Smooth muscle cell (in vitro differentiated cells): ENCODE results near the gene SULT2A1. TPM values are rescaled to one million over a fixed set of nuclear protein-coding genes. Genes with fewer than 3 reads are reported as not detected.

Source experiments
- DNase-seq: peaks from one replicate; lab custom pipeline; 2025; ENCODE audit not compliant: unreplicated experiment; lab: John Stamatoyannopoulos, UW
- H2AFZ ChIP-seq: fragments of 200-600 bp; sonication (generic); 2 replicates; pipeline ENCODE4 v1.6.0; 2016; ENCODE audit warnings: antibody characterized with exemption, low read depth, mild to moderate bottlenecking
- H3F3A ChIP-seq: fragments of 200-600 bp; sonication (generic); 2 replicates; pipeline ENCODE4 v1.6.0; 2017; ENCODE audit warnings: antibody characterized with exemption, low read depth
- H3K27ac ChIP-seq: fragments of 200-600 bp; sonication (generic); 2 replicates; pipeline ENCODE4 v1.5.1; 2016; ENCODE audit warnings: low read depth, mild to moderate bottlenecking
- H3K27me3 ChIP-seq: fragments of 200-600 bp; sonication (generic); 2 replicates; pipeline ENCODE4 v1.6.1; 2016; ENCODE audit warnings: low read depth, mild to moderate bottlenecking
- H3K36me3 ChIP-seq: fragments of 200-600 bp; sonication (generic); 2 replicates; pipeline ENCODE4 v1.5.1; 2016; ENCODE audit warnings: low read depth
- H3K4me1 ChIP-seq: fragments of 200-600 bp; sonication (generic); 2 replicates; pipeline ENCODE4 v1.5.1; 2016; ENCODE audit warnings: low read depth
- H3K4me2 ChIP-seq: fragments of 200-600 bp; sonication (generic); 2 replicates; pipeline ENCODE4 v1.6.0; 2016; ENCODE audit warnings: mild to moderate bottlenecking
- H3K4me3 ChIP-seq: fragments of 200-600 bp; sonication (generic); 2 replicates; pipeline ENCODE4 v1.5.1; 2016; ENCODE audit warnings: mild to moderate bottlenecking
- H3K79me2 ChIP-seq: fragments of 200-600 bp; sonication (generic); 2 replicates; pipeline ENCODE4 v1.6.0; 2016; ENCODE audit warnings: low read depth, mild to moderate bottlenecking
- H3K9ac ChIP-seq: fragments of 200-600 bp; sonication (generic); 2 replicates; pipeline ENCODE4 v1.6.0; 2016; ENCODE audit warnings: low read depth
- H3K9me3 ChIP-seq: fragments of 200-600 bp; sonication (generic); replicated peaks from 2 replicates; pipeline ENCODE4 v1.5.1; 2016; ENCODE audit warnings: low read depth
- H4K20me1 ChIP-seq: fragments of 200-600 bp; sonication (generic); 2 replicates; pipeline ENCODE4 v1.6.0; 2016; ENCODE audit warnings: low read depth
- WGBS: methylation state at CpG from one replicate; pipeline ENCODE4 v1.1.7; 2016; ENCODE audit warnings: low lambda C conversion rate; 5-methylcytosine and 5-hydroxymethylcytosine counted together
- polyA plus RNA-seq: library from polyadenylated mRNA; unstranded; fragments of >200 nt; fragmentation: Nextera tagmentation; extraction: Ambion mirVana; gene quantifications from 2 replicates; pipeline ENCODE4 v1.2.1, GENCODE V29; 2016
- total RNA-seq: library from RNA; depleted of rRNA; stranded (reverse); fragments of >200 nt; gene quantifications from 2 replicates; pipeline ENCODE4 v1.2.3, GENCODE V29; 2014
- TF ChIP-seq, protein P1 (sequence below): fragments of 200-600 bp; sonication (generic); IDR thresholded peaks from 2 replicates; pipeline ENCODE4 v1.5.1; 2017; ENCODE audit warnings: borderline replicate concordance, mild to moderate bottlenecking, antibody characterized with exemption; ENCODE audit not compliant: insufficient read depth, poor library complexity, severe bottlenecking

Gene SULT2A1
- total and polyA plus RNA-seq, 2 experiments from 2014 or later = 0.10 TPM; not detected in 1

DNA sequence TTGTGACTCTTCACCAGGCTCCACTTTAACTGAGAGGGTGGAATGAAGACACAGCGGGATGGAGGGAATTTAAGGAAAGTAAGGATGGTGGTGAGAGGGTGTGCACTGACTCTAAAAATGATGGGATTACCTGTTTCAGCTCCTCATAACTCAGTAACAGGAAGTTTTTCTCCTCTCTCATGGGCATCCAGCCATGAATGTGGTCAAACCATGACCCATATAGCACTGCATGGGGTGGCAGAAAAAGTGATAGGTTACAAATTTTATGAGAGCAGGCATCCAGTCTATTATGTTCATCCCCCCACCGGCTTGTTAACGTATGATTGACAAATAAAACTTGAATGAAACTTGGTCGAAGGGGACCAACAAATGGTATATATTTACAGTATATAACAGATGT is 7.2 kb downstream of the SULT2A1 start:
- no peaks in the 10 kb centered on the region for H3K4me1 ChIP-seq
- H3K9ac ChIP-seq = no peak overlapping the region
- H3K4me2 ChIP-seq = no peak overlapping the region
- no peak overlapping the region for H2AFZ ChIP-seq
- no peaks in the 10 kb centered on the region for H4K20me1 ChIP-seq
- no peaks in the 10 kb centered on the region for H3K79me2 ChIP-seq
- 89% methylated on average over 4 of the region's 4 CpGs for WGBS
- H3K36me3 ChIP-seq = no peaks in the 10 kb centered on the region
- no peaks in the 10 kb centered on the region for H3K27me3 ChIP-seq
- no peak for DNase-seq
- H3K4me3 ChIP-seq = no peak overlapping the region
- TF ChIP-seq, protein P1, sequence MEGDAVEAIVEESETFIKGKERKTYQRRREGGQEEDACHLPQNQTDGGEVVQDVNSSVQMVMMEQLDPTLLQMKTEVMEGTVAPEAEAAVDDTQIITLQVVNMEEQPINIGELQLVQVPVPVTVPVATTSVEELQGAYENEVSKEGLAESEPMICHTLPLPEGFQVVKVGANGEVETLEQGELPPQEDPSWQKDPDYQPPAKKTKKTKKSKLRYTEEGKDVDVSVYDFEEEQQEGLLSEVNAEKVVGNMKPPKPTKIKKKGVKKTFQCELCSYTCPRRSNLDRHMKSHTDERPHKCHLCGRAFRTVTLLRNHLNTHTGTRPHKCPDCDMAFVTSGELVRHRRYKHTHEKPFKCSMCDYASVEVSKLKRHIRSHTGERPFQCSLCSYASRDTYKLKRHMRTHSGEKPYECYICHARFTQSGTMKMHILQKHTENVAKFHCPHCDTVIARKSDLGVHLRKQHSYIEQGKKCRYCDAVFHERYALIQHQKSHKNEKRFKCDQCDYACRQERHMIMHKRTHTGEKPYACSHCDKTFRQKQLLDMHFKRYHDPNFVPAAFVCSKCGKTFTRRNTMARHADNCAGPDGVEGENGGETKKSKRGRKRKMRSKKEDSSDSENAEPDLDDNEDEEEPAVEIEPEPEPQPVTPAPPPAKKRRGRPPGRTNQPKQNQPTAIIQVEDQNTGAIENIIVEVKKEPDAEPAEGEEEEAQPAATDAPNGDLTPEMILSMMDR = no peak
- no peak overlapping the region for H3K27ac ChIP-seq
- H3K9me3 ChIP-seq = no peaks in the 10 kb centered on the region
- no peaks in the 10 kb centered on the region for H3F3A ChIP-seq

DNA sequence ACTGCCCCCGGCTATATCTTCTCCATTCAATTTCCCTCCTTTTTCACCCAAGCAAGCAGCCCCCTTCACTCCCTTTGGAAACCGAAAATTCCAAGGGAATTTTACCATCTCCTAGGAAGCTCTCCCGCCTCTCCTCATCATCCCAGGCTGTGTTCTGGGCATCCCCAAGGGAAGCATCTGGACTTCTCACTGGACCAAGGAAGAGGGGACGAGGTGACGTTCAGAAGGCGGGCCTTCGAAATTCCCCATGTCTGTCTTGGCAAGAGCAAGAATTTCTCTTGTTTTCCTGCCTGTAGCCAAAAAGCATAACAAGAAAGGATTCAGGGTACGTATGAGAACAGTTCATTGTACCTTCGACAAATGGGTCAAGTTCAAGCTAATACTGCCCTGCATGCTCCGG is 20.9 kb downstream of the SULT2A1 start:
- no peaks in the 10 kb centered on the region for H4K20me1 ChIP-seq
- TF ChIP-seq, protein P1 = no peak
- no peaks in the 10 kb centered on the region for H3K79me2 ChIP-seq
- H3K27ac ChIP-seq = no peak overlapping the region
- no peaks in the 10 kb centered on the region for H3K27me3 ChIP-seq
- DNase-seq = no peak
- WGBS = 79% methylated on average over 10 of the region's 10 CpGs
- no peaks in the 10 kb centered on the region for H3F3A ChIP-seq
- H3K9ac ChIP-seq = no peak overlapping the region
- no peak overlapping the region for H2AFZ ChIP-seq
- peaks cover 6% of the 10 kb centered on the region for H3K4me1 ChIP-seq
- H3K9me3 ChIP-seq = no peaks in the 10 kb centered on the region
- no peak overlapping the region for H3K4me2 ChIP-seq
- no peaks in the 10 kb centered on the region for H3K36me3 ChIP-seq
- H3K4me3 ChIP-seq = no peak overlapping the region

DNA sequence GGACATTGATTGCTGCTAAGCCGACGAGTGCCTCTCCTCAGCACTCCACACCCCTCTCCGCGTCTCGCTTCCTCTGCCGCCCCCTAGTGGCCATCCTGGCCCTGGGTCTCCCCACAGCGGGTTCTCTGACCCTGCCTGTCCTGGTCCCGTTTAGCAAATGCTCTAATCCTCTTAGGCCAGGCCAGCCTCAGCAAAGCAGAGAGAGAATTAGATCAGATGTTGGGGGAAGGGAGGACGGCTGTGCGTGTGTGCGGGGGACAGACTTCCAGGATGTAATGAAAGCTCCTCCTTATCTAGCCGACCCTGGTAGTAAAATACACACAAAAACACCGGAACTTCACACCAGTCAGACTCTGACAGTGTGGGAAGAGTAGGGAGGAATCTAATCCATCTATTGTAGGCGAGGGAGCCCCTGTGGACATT is 22.6 kb downstream of the SULT2A1 start:
- no peaks in the 10 kb centered on the region for H3K79me2 ChIP-seq
- no peaks in the 10 kb centered on the region for H3K9me3 ChIP-seq
- peak overlapping the region; percentile 82 for H2AFZ ChIP-seq
- no peak overlapping the region for H3K9ac ChIP-seq
- no peaks in the 10 kb centered on the region for H3K27me3 ChIP-seq
- WGBS = 6% methylated on average over 14 of the region's 14 CpGs
- no peaks in the 10 kb centered on the region for H3F3A ChIP-seq
- peaks cover 6% of the 10 kb centered on the region for H3K4me1 ChIP-seq
- TF ChIP-seq, protein P1 = peak; percentile 99
- H3K36me3 ChIP-seq = no peaks in the 10 kb centered on the region
- no peak overlapping the region for H3K27ac ChIP-seq
- H3K4me2 ChIP-seq = peak overlapping the region; percentile 66
- no peak overlapping the region for H3K4me3 ChIP-seq
- peak; percentile 85 for DNase-seq
- no peaks in the 10 kb centered on the region for H4K20me1 ChIP-seq

DNA sequence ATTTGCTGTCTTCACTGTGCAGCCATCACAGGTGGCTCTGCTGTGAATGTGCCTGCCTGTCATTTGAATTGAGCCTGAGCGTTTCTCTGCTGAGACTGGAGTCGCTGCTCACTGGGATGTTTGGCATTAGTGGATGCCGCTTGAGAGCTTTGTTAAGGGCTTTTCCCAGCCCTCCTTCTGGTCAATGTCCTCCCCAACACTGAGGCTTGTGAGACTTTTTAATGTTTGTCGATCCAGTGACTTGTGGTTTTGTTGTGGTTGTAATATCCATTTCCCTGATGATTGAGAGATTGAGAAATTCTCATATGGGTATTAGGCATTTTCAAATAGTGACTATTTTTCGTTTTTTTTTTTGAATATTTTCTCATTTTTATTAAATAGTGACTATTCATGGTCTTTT is 24.5 kb downstream of the SULT2A1 start:
- Histone ChIP-seq H3K9ac (no peak overlapping the region), H3K27ac (no peak overlapping the region), H3K9me3 (no peaks in the 10 kb centered on the region), H2AFZ (no peak overlapping the region), H3K36me3 (no peaks in the 10 kb centered on the region), H3K79me2 (no peaks in the 10 kb centered on the region), H3K4me3 (no peak overlapping the region), H3K4me1 (peaks cover 6% of the 10 kb centered on the region), H3F3A (no peaks in the 10 kb centered on the region), H4K20me1 (no peaks in the 10 kb centered on the region), H3K27me3 (no peaks in the 10 kb centered on the region), H3K4me2 (no peak overlapping the region)
- DNase-seq = no peak
- TF ChIP-seq, protein P1 = no peak
- WGBS = 78% methylated on average over 5 of the region's 5 CpGs
